Epithelial cell of prostate (primary cell): ENCODE data around the gene PTPRM.
A peak's percentile ranks its signal among the peaks of the same experiment; 100 is the strongest.

Experiments used
- DNase-seq: peaks from one replicate; pipeline ENCODE4 v3.0.0-alpha.2; 2011; ENCODE audit warnings: low read depth, low spot score
- H3K27ac ChIP-seq: fragments of 450-650 bp; 2 replicates; pipeline ENCODE4 v1.5.1; 2017; ENCODE audit warnings: mild to moderate bottlenecking

The PTPRM gene

DNA sequence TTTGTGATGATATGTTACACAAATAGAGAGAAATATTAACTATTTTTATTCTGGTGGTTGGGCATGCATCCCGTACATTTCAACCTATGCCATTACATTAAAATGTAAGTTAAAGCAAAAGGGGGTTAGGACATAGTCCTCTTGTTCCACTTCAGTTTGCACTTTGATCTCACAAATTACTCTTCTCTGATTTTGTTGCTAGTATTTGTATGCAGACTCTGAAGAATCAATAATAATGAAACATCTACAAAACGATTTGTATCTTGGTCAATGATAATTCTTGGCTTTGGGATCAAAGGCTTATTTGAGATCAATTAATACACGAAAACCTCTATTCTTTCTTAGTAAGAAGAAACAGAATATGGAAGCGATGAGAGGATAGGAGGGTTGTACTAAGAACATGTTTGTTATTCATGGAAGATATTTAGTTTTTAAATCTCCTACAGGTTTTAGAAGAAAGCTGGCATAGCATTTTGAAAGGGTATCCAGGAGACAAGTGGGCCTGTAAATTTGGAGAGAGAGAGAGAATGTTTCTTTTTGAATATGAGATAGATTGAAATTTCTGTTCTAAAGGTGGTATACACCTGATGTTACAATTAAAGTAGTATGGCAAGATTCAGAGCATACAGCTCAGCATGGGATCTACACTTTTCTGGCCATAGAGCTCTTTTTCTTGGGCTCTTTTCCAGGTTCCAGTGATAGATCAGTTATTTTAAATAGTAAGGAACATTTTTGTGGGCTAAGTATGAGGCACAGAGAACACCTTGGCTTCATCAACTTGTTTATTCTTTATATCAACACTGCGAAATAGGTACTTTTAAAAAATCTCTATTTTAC lies 347.9 kb downstream of the PTPRM start:
- DNase-seq = no peak
- no peak overlapping the region for H3K27ac ChIP-seq

DNA sequence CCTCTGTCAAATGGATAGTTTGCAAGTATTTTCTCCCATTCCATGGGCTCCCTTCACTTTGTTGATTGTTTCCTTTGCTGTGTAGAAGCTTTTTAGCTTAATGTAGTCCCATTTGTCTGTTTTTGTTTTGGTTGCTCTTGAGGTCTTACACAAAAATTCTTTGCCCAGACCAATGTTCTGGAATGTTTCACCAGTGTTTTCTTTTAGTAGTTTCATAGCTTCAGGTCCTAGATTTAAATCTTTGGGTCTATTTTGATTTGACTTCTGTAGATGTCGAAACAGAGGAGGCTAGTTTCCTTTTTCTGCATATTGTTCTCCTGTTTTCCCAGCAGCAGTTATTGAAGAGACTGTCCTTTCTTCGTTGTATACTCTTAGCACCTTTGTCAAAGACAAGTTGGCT lies 351.6 kb downstream of the PTPRM start:
- no peak for DNase-seq
- no peak overlapping the region for H3K27ac ChIP-seq

DNA sequence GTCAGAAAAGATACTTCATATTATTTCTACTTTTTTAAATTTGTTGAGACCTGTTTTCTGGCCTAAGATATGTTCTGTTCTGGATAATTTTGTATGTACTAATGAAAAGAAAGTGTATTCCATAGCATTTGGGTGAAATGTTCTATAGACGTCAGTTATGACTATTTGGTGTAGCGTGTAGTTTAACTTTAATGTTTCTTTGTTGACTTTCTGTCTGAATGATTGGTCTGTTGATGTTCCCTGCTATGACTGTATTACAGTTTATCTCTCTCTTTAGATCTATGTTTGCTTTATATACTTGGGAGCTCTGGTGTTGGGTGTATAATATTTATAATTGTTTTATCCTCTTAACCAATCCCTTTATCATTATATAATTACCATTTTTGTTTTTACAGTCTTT lies 352.4 kb downstream of the PTPRM start:
- DNase-seq = no peak
- H3K27ac ChIP-seq = no peak overlapping the region

DNA sequence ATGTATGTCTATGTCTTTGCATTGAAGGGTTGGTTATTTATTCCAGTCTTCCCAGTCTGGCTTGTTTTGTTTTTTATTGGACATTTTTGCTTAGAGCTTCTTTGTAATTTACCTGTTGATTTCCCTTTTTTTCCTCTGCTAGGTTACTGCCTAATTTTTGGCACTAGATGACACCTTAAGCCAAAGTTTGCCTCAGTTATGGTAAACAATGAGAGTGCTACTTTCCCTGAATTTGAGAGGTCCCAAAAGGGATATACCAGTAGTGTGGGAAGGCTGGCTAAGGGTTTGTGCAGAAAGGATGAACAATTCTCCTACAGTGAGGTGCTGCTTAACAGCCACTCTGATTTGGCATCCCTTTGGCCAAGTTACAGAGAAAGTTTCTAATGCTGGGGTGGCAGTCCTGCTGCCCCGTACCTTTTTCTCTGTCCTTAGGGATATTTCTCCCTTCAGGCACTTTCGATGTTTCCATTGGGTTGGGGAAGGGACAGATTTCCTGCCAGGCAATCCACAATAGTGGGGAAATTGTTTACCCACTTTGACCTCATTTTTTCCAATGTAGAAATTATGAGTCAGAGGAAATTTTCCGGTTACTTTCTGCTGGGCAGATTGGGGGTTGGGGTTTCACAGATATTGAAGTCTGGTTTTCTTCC lies 354.9 kb downstream of the PTPRM start:
- no peak for DNase-seq
- peak overlapping the region; percentile 94 for H3K27ac ChIP-seq

DNA sequence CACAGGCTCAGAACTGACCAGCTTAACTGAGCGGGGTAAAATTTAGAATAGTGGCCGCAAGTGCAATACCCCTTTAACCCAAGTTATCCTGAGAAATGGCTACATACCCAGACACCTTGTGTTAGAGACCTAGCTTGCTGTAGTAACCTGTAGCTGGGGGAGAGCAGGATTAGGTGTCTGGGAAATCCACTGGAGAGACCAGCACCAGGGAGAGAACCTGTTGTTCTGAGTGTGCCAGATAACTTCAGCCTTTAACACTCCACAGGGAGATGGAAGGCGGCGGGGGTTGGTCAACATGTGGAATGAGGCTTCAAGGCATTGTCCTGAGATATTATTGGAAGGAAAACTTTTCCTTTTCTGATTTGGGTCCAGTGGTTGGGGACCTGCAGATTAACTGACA lies 356.0 kb downstream of the PTPRM start:
- no peak for DNase-seq
- H3K27ac ChIP-seq = peak overlapping the region; percentile 94

DNA sequence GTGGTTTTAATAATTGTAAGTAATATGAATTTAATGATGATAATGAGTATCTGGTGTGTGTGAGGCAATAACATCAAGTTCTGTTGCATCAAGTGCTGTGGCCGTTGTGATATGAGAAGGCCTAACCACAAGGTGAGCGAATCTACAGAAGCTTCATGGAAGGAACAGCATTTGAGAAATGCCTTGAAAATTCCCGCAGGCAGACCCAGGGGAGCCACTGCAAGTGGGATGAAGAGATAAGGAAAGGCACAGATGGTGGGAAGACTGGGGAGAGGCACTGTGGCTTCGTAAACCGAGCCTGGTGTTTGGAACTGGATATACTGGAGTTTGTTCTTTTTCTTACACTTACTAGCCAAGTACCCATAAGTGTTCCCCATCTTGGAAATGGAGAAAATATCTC lies 357.5 kb downstream of the PTPRM start:
- no peak for DNase-seq
- H3K27ac ChIP-seq = no peak overlapping the region

DNA sequence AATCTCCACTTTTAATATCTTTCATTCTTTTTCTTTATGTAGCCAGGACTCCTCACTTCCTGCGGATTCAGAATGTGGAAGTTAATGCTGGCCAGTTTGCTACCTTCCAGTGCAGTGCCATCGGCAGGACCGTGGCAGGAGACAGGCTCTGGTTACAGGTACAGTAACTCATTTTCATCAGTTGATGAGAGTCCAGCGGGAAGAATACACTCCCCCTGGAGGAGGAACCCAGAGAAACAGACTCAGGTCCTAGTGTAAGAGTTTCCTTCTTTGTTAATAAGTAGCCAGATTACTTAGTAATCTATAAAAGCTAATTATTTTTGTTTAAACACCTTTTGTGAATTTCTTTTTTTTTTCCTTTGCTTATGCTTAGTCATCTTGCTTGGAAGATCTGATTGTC lies 359.4 kb downstream of the PTPRM start:
- no peak for DNase-seq
- H3K27ac ChIP-seq = no peak overlapping the region

DNA sequence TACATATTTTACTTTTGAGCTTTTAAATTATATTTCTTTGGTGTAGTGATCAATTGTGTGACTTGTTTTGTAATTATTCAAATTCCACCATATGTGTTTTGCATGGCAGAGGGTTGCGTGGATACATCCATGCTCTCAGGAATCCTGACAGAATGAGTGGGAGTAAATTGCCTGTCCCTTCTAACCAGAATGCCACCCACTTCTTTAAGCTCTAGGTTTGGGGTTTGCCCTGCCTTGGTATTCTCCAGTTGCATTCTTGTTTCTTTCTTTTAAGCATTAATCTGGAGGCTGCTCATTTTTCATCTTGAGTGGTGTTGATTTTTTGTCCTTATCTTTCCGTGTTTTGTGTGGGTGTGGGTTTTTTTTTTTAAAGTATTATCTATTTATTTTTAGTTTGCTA lies 360.0 kb downstream of the PTPRM start:
- no peak overlapping the region for H3K27ac ChIP-seq
- DNase-seq = no peak

DNA sequence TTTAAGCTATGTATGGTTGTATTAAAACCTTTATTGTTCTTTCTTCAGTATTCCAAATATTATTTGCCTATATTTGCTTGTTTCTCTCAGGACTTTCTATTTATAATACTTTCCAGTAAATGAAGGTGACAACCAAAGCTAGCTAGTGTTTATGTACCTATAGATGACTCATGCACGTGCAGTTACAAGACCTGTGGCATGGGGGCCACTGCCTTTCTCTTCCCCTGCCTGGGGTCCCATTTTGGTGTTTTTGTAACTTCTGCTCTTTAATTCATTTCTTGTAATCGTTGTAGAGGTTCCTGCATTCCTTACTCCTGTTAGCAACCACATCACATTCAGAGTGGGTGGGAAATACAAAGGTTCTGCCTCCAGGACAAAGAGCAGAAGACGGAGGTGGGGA lies 364.6 kb downstream of the PTPRM start:
- H3K27ac ChIP-seq = no peak overlapping the region
- no peak for DNase-seq

DNA sequence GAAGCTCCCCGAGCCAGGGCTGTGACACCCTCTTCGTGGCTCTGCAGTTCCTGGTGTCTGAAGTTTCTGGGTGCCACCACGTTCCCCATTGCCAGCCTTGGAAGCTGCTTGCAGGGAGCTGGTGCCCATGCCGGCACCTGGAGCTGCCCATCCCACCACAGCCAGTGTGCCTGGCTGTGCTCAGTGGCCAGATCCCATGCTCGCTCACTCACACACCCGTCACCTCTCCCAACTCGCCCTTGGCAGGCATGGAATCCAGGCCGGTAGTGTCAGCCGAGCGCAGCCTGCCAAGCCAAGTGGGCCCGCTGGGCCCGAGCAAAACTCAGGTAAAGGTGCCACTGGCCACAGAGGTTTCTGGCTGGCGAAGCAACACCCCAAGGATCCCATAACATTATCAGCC lies 370.2 kb downstream of the PTPRM start:
- DNase-seq = no peak

DNA sequence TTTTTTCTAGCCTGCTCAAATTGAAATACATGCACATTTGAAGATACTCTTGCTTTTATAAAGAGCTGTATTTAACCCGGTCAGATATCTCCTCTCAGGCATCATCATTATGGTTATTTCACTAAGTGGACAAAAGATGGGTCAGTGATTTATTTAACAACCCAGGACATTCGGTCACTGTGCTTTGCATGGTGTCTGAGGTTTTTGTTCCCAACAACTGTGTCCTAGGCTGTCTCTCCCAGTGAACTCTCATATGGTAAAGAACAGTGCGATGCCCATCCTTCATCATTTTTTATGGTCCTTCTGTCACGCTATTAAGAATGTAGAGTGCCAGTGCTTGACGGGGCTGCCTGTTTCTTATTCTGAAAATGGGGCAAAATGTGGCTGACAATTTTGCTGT lies 372.4 kb downstream of the PTPRM start:
- no peak for DNase-seq
- no peak overlapping the region for H3K27ac ChIP-seq

More for the DNA sequence above, 370.2 kb downstream of the PTPRM start:
- H3K27ac ChIP-seq = no peak overlapping the region

DNA sequence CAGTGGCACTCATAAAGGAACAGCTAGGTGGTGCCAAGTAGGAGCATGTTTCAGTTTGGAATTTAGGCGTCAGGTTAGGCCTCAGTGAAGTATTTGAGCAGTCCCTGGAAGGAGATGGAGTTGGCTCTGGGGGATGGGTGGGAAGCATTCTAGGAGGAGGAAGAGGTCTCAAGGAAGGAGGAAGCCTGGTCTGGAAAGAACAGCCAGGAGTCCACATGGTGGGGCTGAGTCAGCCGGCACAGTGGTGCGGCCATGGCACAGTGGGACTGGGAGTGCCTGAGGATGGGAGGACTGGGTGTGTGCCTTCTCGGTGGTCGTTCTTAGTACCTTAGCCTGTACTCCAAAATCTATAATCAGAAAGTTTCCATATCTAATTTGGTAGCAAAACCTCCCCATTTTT lies 373.3 kb downstream of the PTPRM start:
- H3K27ac ChIP-seq = peak overlapping the region; percentile 68
- no peak for DNase-seq

DNA sequence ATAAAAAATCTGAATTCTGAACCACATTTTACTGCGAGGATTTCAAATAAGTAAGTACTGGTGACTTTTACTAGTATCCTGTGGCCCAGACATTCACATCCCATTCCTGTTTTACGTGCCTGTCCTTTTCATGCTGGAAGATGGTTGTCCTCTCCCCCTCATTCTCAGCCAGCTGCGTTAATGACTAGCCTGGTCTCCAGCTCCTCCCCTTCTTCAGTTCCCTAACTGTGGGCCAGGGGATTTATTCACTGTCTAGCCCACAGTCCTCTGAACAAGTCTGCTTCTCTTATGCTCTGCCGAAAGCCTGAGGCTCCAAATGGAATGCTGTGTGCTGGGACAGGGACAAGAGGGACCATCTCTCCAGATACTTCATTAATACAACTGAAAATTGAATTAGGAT lies 373.9 kb downstream of the PTPRM start:
- peak overlapping the region; percentile 68 for H3K27ac ChIP-seq
- DNase-seq = no peak

DNA sequence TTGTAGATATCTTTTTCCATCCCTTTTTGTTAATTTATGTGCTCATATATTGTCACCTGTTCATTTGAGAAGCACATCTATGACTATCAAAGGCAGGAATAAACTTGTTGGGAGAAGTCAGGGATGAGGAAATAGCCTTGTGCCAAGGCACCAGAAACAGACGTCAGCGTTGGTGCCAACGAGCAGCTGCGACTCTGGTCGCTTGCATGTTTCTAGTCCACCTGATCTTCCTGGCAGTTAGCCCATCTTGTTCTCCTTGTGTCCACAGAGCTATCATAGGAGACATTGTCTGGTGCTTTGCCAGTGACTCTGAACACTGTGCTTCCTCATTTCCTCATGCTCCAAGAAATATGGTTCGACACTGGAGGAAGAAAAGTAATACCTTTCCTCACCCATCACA lies 374.4 kb downstream of the PTPRM start:
- H3K27ac ChIP-seq = peak overlapping the region; percentile 68
- peak; percentile 92 for DNase-seq

DNA sequence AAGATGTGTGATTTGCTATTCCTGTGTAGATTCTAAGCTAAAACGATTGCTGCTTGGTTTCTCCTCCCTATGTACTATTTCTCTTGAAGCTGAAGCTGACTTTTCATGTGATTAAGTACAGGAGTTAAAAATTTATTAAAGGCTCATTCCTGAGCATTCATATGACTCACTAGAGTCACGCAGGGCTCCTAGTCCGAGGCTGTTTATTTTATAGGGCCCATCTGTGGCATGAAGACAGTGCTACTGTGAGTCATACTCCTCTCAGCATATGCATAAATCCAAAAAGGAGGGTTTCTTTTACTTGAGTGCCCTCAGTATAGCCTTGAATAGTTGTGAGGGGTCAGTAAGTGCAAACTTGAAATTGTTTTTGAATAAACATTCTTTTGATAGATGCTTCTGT lies 378.8 kb downstream of the PTPRM start:
- DNase-seq = peak; percentile 67
- H3K27ac ChIP-seq = peak overlapping the region; percentile 80

DNA sequence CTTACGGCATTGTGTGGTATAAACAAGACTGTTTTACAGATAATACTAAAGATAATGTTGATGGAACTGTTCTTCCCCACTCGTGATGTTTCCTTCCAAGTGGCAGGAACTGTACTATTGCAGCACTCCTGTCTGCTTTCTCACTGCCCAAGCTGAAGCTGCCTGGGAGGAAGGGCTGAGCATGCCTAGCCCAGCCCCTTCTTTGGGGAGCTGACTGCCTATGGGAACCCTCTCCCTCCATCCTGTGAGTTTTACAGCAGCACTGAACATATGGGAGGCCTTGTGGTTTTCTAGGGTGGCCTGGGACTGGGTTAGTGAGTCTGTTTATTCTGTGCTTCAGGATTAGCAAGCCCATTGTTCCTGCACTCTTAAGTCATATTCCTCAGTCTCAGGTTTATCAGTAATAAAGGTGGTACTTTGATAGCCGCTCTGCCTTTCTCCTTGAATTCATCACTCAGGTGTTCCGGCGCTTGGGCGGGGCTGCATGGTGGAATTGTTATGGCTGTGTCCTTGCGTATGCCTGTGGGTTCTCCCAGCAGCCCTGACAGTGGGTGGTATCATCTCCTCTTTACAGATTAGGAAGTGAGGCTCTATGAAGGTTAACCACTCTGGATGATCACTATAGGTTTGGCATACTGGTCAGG lies 379.7 kb downstream of the PTPRM start:
- H3K27ac ChIP-seq = peak overlapping the region; percentile 80

DNA sequence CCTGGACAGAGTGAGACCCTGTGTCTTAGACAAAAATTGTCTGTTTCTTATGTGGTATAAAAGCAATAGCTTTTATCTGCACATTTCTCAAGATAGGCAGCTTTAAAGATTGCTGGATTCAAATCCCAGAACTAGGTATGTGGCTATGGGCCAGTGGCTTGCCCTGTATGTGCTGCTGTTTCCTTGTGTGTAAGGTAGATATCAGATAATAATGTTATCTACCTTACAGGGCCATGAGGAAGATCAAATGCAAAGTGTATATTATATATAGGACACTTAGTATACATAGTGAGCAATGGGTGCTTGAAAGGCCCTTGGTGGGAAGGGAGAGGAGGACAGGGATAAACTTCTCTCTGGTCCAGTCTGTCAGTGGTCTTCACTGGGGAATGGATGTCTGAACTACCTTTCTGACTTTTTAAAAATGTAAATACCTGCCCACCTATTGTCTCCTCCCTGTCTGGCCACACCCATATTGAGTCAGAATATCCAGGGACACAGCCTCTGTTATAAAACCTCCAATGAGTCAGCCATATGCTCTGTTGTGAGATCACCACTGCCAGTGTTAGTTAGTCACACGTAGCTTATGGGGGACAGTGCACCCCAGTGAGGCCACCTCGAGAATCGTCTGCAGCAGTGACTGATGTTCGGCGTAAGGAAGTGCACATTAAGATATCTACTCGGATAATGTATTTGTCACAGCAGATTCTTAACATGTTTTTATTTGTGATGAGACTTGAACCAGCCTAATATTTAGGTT lies 383.4 kb downstream of the PTPRM start:
- H3K27ac ChIP-seq = peak overlapping the region; percentile 85
- peak; percentile 79 for DNase-seq

More for the DNA sequence above, 379.7 kb downstream of the PTPRM start:
- peak; percentile 48 for DNase-seq

DNA sequence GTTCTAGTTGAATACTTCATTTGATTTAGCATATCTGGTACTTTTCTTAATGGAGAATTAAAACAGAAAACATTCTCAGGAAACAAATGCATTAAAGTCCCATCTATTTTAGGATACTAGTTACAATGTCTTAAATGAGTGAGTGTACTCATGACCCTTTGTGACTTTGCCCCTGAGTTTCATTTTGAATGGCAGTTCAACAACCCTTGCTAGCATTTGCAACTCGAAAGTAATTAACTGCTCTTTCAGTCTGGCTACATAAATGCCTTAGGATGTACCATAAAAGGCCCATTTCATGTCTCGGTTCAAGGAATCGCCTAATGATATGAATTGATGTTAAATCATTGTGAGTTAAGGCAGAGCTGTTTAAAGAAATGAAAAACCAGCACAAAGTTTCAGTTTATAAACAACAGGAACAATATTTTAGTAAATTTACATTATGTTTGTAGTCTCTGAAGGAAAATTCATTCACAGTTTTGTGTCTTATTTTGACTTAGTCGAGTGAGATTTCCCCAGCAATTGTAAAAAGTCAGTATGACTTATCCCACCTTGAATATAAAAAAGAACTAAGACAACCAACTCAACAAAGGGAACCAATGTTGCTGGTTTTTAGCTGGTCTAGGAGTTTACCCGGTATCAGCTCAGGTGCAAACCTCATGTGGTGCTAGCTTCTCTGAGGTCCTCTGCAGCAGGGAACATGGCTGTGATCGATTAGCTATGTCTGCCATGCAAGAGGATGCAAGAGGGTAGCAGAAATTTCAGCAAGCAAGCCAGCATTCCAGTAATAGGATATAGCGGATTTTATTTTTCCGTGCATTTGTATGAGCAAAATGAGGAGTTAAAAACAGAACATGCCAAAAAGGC lies 386.2 kb downstream of the PTPRM start:
- H3K27ac ChIP-seq = no peak overlapping the region
- no peak for DNase-seq

DNA sequence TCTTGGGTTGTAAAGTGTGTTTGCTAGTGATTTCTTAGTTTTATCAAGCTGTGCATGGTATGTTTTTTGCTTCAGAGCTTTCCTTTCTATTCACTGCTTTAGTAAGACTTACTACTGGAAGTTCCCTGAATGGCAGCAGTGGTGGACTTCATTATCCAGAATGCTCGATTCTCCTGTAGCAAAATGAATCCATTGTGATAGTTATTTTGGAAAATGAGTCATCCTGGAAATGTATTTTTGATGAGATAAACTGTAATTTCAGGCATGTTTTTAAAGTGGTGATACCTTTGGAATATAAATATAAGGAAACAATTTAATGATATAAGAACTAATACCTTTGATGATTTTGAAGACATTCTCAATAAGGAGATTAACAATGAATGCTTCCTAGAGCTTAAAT lies 387.1 kb downstream of the PTPRM start:
- no peak for DNase-seq
- H3K27ac ChIP-seq = no peak overlapping the region

DNA sequence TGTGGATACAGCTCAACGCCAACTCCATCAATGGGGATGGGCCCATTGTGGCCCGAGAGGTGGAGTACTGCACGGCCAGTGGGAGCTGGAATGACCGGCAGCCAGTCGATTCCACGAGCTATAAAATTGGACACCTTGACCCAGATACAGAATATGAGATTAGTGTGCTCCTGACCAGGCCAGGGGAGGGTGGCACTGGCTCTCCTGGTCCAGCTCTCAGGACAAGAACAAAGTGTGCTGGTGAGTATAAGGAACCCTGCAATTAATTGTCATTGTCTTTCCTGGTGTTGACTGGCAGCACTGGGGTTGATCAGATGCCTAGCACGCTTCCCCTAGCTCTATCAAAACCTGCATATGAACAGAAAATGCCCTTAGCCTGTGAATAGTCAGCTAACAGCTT lies 388.1 kb downstream of the PTPRM start:
- no peak overlapping the region for H3K27ac ChIP-seq
- no peak for DNase-seq
